ENCODE results near the gene VWF.

Gene VWF

DNA sequence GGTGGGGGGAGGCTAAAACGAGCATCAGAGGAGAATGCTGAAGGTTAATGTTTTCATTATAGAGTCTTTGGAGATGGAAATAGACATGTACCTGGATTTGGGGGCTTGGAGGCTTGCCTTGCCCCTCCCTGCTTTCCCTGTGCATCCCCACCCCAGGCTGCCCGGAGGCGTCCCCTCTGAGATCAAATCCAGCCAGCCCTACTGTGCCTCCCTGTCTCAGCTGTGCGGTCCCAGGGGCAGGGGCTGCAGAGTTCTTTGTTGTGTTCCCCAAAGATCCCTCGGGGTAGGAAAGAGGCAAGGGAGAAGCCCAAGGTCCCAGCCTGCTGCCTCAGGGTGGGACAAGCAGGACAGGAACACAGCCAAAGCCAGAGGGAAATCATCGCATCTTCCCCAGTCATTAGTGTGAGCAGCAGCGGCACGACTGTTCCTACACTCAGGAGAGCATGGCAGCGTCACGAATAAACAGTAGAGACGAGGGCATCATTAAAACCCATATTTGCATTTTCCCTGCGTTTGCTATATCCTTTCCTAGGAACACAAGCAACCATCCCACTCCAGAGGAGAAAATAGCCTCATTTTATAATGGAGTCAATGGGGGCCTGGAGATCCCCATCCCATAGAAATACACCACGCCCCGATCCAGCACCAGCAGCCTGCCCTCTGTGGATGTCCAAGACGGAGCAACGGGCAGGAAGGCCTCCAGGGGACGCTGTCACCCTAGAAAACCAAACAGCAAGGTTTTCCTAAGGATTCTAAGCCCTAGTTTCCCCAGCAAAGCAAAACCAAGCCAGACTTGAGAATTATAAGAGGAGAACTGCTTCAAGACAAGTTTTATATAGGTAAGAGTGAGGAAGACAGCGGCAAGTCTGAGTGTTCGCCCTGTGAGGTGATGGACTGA lies 211.8 kb downstream of the VWF start:
- TF ChIP-seq, protein P1, sequence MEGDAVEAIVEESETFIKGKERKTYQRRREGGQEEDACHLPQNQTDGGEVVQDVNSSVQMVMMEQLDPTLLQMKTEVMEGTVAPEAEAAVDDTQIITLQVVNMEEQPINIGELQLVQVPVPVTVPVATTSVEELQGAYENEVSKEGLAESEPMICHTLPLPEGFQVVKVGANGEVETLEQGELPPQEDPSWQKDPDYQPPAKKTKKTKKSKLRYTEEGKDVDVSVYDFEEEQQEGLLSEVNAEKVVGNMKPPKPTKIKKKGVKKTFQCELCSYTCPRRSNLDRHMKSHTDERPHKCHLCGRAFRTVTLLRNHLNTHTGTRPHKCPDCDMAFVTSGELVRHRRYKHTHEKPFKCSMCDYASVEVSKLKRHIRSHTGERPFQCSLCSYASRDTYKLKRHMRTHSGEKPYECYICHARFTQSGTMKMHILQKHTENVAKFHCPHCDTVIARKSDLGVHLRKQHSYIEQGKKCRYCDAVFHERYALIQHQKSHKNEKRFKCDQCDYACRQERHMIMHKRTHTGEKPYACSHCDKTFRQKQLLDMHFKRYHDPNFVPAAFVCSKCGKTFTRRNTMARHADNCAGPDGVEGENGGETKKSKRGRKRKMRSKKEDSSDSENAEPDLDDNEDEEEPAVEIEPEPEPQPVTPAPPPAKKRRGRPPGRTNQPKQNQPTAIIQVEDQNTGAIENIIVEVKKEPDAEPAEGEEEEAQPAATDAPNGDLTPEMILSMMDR (IDR thresholded peaks at IDR 0.05; ENCODE audit: control insufficient read depth, extremely low read depth, insufficient read depth): 0 out of 2 replicates have a peak, but pooled peaks have one; percentile 25
- DNase-seq (ENCODE audit: low read depth): no peak
- H3K4me3 ChIP-seq (ENCODE audit: low read depth, low read length): no peak overlapping the region

DNA sequence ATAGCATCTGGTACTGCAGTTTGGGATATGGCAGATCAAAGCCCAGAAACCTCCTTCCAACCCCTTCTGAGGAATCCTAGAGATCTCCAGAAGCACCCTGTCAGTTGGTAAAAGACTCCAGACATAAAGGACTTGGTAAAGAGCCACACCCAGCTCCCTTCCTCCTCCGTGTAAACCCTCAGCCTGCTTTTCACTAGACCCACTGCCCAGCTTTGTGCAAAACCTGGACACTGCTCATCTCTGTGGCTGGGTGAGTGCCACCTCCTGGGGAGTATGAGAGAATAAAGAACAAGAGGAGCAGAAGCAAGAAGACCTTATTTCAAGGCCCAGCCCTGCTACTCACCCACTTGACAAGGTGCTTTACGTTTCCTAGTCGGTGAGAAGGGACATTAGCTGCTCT lies 212.5 kb downstream of the VWF start:
- TF ChIP-seq, protein P1 (IDR thresholded peaks at IDR 0.05; ENCODE audit: control insufficient read depth, extremely low read depth, insufficient read depth): no peak; the same call in 1 of the 2 replicates
- DNase-seq (ENCODE audit: low read depth): no peak
- no peak overlapping the region for H3K4me3 ChIP-seq (ENCODE audit: low read depth, low read length)

DNA sequence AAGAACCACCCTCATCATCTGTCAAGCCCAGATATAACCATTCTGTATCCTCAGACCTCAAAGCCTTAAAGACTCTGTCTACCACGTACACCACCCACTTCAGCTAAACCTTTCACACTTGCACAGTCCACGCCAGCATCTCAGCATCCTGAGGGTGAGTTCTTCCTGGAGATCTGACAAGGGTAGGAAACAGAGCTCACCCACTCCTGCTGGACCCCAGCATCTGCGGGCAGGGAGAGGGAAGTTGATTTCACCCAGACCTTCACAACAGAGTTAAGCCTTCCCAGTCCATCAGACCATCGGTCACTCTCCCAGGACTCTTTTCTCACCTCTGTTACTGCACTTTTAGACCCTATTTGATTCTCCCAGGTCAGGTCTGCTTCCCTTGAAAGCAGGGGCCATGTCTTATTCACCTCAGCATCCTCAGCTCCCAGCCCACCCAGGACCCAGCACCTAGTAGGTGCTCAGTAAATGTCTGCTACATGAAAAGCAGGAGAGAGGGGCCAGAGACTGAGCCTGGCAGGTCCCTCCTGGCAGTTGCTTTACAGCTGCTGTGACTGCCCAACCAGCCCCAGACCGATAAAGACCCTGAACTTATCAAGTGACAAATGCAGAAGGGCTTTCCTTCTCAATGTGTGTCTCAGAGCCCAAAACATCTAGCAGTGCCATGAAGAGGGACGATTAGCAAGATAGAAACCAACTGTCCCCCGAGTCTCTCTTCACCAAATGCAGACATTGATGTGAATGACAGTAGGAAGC lies 213.5 kb downstream of the VWF start:
- DNase-seq (ENCODE audit: low read depth): no peak
- H3K4me3 ChIP-seq (ENCODE audit: low read depth, low read length): no peak overlapping the region
- TF ChIP-seq, protein P1 (IDR thresholded peaks at IDR 0.05; ENCODE audit: control insufficient read depth, extremely low read depth, insufficient read depth): no peak

DNA sequence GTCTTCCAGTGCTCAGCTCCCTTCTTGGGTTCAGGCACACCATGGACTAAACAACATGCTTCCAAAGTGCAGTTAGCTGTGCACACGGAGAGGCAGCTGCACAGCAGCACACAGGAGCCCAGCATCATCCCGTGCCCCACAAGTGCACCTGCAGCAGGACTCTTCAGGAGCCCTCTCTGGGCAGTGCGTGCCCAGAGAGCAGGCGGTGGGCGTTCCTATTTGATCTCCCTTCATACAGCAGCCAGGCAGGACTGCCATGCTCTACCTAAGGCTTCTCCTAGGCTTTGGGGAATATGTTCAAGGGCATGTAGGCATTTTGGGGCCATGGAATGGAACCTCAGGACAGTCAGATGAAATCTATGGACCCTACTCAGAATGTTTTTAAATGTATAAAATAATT lies 214.9 kb downstream of the VWF start:
- TF ChIP-seq, protein P1 (IDR thresholded peaks at IDR 0.05; ENCODE audit: control insufficient read depth, extremely low read depth, insufficient read depth): no peak
- DNase-seq (ENCODE audit: low read depth): no peak
- H3K4me3 ChIP-seq (ENCODE audit: low read depth, low read length): no peak overlapping the region

DNA sequence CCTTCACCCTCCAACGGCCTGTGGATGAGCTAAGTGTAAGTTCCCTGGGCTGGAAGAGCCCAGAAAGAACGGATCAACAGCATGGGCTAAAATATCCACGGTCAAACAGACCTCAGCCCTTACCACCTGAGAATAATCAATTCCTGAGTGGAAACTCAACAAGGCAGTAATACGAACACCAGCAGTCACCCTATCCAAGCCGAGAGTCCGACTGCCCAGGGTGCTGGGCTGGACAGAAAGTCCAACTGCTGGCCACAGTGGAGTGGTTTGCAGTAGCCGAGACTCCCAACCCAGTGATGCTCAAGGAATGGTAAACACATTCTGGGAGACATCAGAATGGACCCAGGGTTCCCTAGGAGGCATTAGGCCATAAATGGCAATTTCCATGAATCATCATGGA lies 216.2 kb downstream of the VWF start:
- DNase-seq (ENCODE audit: low read depth): no peak
- no peak overlapping the region for H3K4me3 ChIP-seq (ENCODE audit: low read depth, low read length)
- TF ChIP-seq, protein P1 (IDR thresholded peaks at IDR 0.05; ENCODE audit: control insufficient read depth, extremely low read depth, insufficient read depth): no peak

DNA sequence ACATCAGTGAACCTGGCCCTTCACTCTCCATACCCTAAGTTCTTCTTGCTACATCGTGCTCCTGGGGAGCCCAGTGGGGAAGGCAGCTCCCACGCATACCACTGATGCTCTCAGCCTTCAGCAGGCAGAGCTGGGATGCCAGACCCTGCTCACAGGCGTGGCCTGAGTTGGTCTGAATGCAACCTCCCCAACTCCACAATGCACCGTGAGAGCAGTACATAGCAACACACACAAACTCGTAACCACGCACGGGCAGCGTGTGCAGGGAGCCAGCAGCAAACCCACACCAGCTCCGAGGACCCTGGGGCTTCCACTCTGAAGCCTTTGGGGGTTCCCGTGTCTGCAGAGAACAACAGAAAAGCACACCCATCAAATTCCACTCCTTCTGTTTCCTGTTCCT lies 216.7 kb downstream of the VWF start:
- TF ChIP-seq, protein P1 (IDR thresholded peaks at IDR 0.05; ENCODE audit: control insufficient read depth, extremely low read depth, insufficient read depth): no peak
- no peak for DNase-seq (ENCODE audit: low read depth)
- H3K4me3 ChIP-seq (ENCODE audit: low read depth, low read length): no peak overlapping the region

Measured in LNCaP clone FGC (cell line).